Peyer's patch (tissue), 4 donors: Measurements from ENCODE around the gene FAT4.

Experiments used
- POLR2A ChIP-seq, 2 donors: fragments of 450-650 bp; IDR thresholded peaks; one replicate each; pipeline ENCODE4 v1.5.1; 2017; ENCODE audit warnings: antibody characterized with exemption in 2 of 2, mild to moderate bottlenecking in 2 of 2, moderate library complexity in 2 of 2
- TF ChIP-seq, protein P1 (sequence below), 6 experiments: fragments of 450-650 bp in 4 of 6; fragments of 200-600 bp in 2 of 6; sonication (generic) in 1 of 6; IDR thresholded peaks; one replicate each; pipeline ENCODE4 v1.5.1; 2017 to 2019; ENCODE audit warnings: antibody characterized with exemption in 6 of 6, mild to moderate bottlenecking in 3 of 6, moderate library complexity in 1 of 6

DNA sequence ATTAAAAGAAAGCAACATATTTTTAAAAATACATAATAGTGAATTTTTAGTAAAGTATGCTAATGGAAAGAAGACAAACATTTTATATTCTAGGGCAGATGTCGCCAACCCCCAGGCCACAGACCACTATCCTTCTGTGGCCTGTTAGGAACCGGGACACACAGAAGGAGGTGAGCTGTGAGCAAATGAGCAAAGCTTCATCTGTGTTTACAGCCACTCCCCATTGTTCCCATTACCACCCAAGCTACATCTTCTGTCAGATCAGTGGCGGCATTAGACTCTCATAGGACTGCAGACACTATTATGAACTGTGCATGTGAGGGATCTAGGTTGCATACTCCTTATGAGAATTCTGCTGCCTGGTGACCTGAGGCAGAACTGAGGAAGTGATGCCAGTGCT lies 37.0 kb upstream of the FAT4 start:
- TF ChIP-seq, protein P1, sequence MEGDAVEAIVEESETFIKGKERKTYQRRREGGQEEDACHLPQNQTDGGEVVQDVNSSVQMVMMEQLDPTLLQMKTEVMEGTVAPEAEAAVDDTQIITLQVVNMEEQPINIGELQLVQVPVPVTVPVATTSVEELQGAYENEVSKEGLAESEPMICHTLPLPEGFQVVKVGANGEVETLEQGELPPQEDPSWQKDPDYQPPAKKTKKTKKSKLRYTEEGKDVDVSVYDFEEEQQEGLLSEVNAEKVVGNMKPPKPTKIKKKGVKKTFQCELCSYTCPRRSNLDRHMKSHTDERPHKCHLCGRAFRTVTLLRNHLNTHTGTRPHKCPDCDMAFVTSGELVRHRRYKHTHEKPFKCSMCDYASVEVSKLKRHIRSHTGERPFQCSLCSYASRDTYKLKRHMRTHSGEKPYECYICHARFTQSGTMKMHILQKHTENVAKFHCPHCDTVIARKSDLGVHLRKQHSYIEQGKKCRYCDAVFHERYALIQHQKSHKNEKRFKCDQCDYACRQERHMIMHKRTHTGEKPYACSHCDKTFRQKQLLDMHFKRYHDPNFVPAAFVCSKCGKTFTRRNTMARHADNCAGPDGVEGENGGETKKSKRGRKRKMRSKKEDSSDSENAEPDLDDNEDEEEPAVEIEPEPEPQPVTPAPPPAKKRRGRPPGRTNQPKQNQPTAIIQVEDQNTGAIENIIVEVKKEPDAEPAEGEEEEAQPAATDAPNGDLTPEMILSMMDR (IDR thresholded peaks at IDR 0.05): no peak
- no peak for TF ChIP-seq POLR2A (IDR thresholded peaks at IDR 0.05)
